HepG2 (cell line): ENCODE results near the gene CD58. TPM values are rescaled to one million over a fixed set of nuclear protein-coding genes. Genes with fewer than 3 reads are reported as not detected.
A peak's percentile ranks its signal among the peaks of the same experiment; 100 is the strongest.

Experiments used
- ARNTL ChIP-seq: sonication (generic); formaldehyde crosslinking; IDR thresholded peaks from 2 replicates; pipeline ENCODE4 v1.4.0; 2020; ENCODE audit warnings: mild to moderate bottlenecking, missing genetic modification reagents
- BCL6 ChIP-seq: IDR thresholded peaks from 2 replicates; pipeline ENCODE4 v1.6.1; 2016; ENCODE audit warnings: missing genetic modification reagents, missing compliant biosample characterization
- BCLAF1 ChIP-seq: fragments of 450-650 bp; IDR thresholded peaks from 2 replicates; pipeline ENCODE4 v1.6.1; 2017; ENCODE audit warnings: mild to moderate bottlenecking
- BORCS8-MEF2B ChIP-seq: sonication (generic); formaldehyde crosslinking; IDR thresholded peaks from 2 replicates; pipeline ENCODE4 v1.8.0; 2022; ENCODE audit warnings: mild to moderate bottlenecking, missing genetic modification reagents
- MED8 ChIP-seq: sonication (generic); formaldehyde crosslinking; IDR thresholded peaks from 2 replicates; pipeline ENCODE4 v1.8.1; 2023; ENCODE audit warnings: mild to moderate bottlenecking, missing genetic modification reagents; ENCODE audit not compliant: insufficient replicate concordance
- NFIB ChIP-seq: sonication (generic); formaldehyde crosslinking; IDR thresholded peaks from 2 replicates; pipeline ENCODE4 v1.9.0; 2021; ENCODE audit warnings: missing genetic modification reagents, mild to moderate bottlenecking, borderline replicate concordance
- NR2F1 ChIP-seq, 2 experiments: fragments of 450-650 bp in 1 of 2; formaldehyde crosslinking in 1 of 2; IDR thresholded peaks; 2 replicates each; pipeline versions ENCODE4 v1.5.0 to v1.6.1; 2016 to 2020; ENCODE audit warnings: mild to moderate bottlenecking in 1 of 2, missing compliant biosample characterization in 1 of 2, missing genetic modification reagents in 1 of 2, moderate library complexity in 1 of 2
- RAD21 ChIP-seq: fragments of 450-650 bp; formaldehyde crosslinking; IDR thresholded peaks from 2 replicates; pipeline ENCODE4 v1.5.0; 2020; ENCODE audit warnings: mild to moderate bottlenecking
- RARA ChIP-seq: IDR thresholded peaks from 2 replicates; pipeline ENCODE4 v1.6.1; 2016; ENCODE audit warnings: missing genetic modification reagents, missing compliant biosample characterization
- RCOR2 ChIP-seq: IDR thresholded peaks from 2 replicates; pipeline ENCODE4 v1.6.1; 2016; ENCODE audit warnings: missing biosample characterization, missing genetic modification reagents
- REXO4 ChIP-seq: sonication (generic); formaldehyde crosslinking; IDR thresholded peaks from 2 replicates; pipeline ENCODE4 v1.8.0; 2022; ENCODE audit warnings: missing genetic modification reagents, mild to moderate bottlenecking, borderline replicate concordance
- TEAD2 ChIP-seq: sonication (generic); formaldehyde crosslinking; IDR thresholded peaks from 2 replicates; pipeline ENCODE4 v1.9.0; 2021; ENCODE audit warnings: missing genetic modification reagents
- ZBTB1 ChIP-seq: sonication (generic); formaldehyde crosslinking; IDR thresholded peaks from 2 replicates; pipeline ENCODE4 v1.4.0; 2020; ENCODE audit warnings: missing genetic modification reagents, borderline replicate concordance
- ZC3H13 ChIP-seq: sonication (generic); formaldehyde crosslinking; IDR thresholded peaks from 2 replicates; pipeline ENCODE4 v1.8.1; 2023; ENCODE audit warnings: mild to moderate bottlenecking, missing genetic modification reagents, moderate library complexity
- ZIK1 ChIP-seq: sonication (generic); formaldehyde crosslinking; IDR thresholded peaks from 2 replicates; pipeline ENCODE4 v1.5.0; 2020; ENCODE audit warnings: mild to moderate bottlenecking, low read depth, missing genetic modification reagents, borderline replicate concordance
- ZNF136 ChIP-seq: sonication (generic); formaldehyde crosslinking; IDR thresholded peaks from 2 replicates; pipeline ENCODE4 v1.8.1; 2022; ENCODE audit warnings: low read depth, mild to moderate bottlenecking, moderate library complexity, missing genetic modification reagents
- ZNF235 ChIP-seq: sonication (generic); formaldehyde crosslinking; IDR thresholded peaks from 2 replicates; pipeline ENCODE4 v1.8.1; 2023; ENCODE audit warnings: mild to moderate bottlenecking, missing genetic modification reagents, borderline replicate concordance
- ZNF260 ChIP-seq: sonication (generic); formaldehyde crosslinking; IDR thresholded peaks from 2 replicates; pipeline ENCODE4 v1.4.0; 2020; ENCODE audit warnings: missing genetic modification reagents, low read depth, mild to moderate bottlenecking, borderline replicate concordance
- ZNF33B ChIP-seq: sonication (generic); formaldehyde crosslinking; IDR thresholded peaks from 2 replicates; pipeline ENCODE4 v1.5.1; 2020; ENCODE audit warnings: mild to moderate bottlenecking, missing genetic modification reagents
- ZNF558 ChIP-seq: sonication (generic); formaldehyde crosslinking; IDR thresholded peaks from 2 replicates; pipeline ENCODE4 v1.9.0; 2022; ENCODE audit warnings: mild to moderate bottlenecking, missing genetic modification reagents, borderline replicate concordance
- ZNF770 ChIP-seq: sonication (generic); formaldehyde crosslinking; IDR thresholded peaks from 2 replicates; pipeline ENCODE4 v1.5.0; 2020; ENCODE audit warnings: mild to moderate bottlenecking, missing genetic modification reagents
- ZNF788 ChIP-seq: sonication (generic); formaldehyde crosslinking; IDR thresholded peaks from 2 replicates; pipeline ENCODE4 v1.5.0; 2020; ENCODE audit warnings: mild to moderate bottlenecking, missing genetic modification reagents, borderline replicate concordance
- polyA plus RNA-seq, 8 experiments: library from polyadenylated mRNA; depleted of rRNA in 3 of 8; stranded (reverse) in 7 of 8; unstranded in 1 of 8; fragments of >200 nt; fragmentation: Illumina TruSeq in 4 of 8; extraction: Trizol in 4 of 8; gene quantifications; 2 replicates each; pipeline versions ENCODE4 v1.2.1 to v1.2.3, GENCODE V29; 2011 to 2016; ENCODE audit warnings: low read depth in 4 of 8, missing spikeins in 1 of 8, mixed read lengths in 1 of 8; ENCODE audit not compliant: insufficient read depth in 1 of 8
- total RNA-seq, 5 experiments: library from RNA; depleted of rRNA; stranded (reverse); fragments of >200 nt; fragmentation: Illumina TruSeq; extraction: Trizol; gene quantifications; 2 replicates each; pipeline ENCODE4 v1.2.3, GENCODE V29; 2016; ENCODE audit warnings: low read depth in 1 of 5
- TF ChIP-seq, protein P1 (sequence below): sonication (generic); formaldehyde crosslinking; IDR thresholded peaks from 2 replicates; pipeline ENCODE4 v1.9.0; 2021; ENCODE audit warnings: missing genetic modification reagents, mild to moderate bottlenecking, borderline replicate concordance
- TF ChIP-seq, protein P2 (sequence below): IDR thresholded peaks from 2 replicates; pipeline ENCODE4 v1.6.1; 2016; ENCODE audit warnings: mild to moderate bottlenecking, missing biosample characterization, missing genetic modification reagents

Gene CD58
- total and polyA plus RNA-seq, 2 of the 13 experiments (the other 11 are each of a cell fraction or from before 2014, with no cell fraction given), result 9.4 to 13.5 TPM

DNA sequence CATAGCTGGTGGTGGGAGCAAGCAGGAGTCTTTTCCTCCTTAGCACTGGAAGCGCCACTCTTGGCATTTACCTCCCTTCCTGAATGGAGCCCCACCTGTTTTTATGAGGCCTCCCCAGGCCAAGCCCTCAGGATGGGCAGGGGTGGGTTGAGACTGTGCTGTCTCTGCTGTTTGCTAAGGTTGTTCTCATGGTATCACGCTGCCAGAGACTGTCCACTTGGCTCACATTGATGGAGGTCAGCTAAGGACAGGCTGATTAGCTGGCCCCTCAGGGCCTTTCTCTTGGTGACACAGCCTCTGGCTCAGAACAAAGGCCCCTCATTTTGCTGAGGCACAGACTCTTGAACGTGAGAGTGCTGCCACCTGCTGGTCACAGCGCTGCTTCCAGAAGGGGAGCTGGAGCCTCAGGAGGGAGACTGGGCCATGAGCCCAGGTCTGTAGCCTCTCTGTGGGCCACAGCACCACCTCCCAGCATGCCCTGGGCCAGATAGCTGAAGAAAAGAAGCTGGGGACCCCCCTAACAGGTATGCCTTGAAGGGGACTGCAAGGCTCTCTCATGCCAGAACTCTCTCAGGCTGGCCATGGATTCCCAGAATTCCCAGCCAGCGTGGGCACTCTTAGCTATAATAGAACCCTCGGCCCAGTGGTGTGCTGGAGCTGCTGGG is 85.6 kb downstream of the CD58 start (continued):
- TF ChIP-seq BORCS8-MEF2B (CRISPR knock-in tag) (no peak), ZIK1 (CRISPR knock-in tag) (no peak), ARNTL (CRISPR knock-in tag) (no peak), ZNF770 (no peak; the same call in 1 of the 2 replicates), RAD21 (peak; percentile 99), BCL6 (CRISPR knock-in tag) (peak; percentile 72), ZNF33B (no peak), NR2F1 (CRISPR knock-in tag; IDR thresholded peaks at IDR 0.05) (peak in 1 of 2 experiments; percentile 19; a peak in 1 of 4 replicates), RCOR2 (peak; percentile 80), REXO4 (no peak), ZNF136 (no peak), BCLAF1 (no peak), RARA (CRISPR knock-in tag) (peak; percentile 75), ZNF260 (CRISPR knock-in tag) (no peak), ZNF235 (CRISPR knock-in tag) (no peak), ZC3H13 (CRISPR knock-in tag) (no peak), TEAD2 (CRISPR knock-in tag) (no peak), MED8 (peak; percentile 64), ZBTB1 (CRISPR knock-in tag) (no peak), ZNF558 (CRISPR knock-in tag) (no peak), ZNF788 (no peak; the same call in 1 of the 2 replicates), NFIB (CRISPR knock-in tag) (no peak)
- TF ChIP-seq, protein P1, sequence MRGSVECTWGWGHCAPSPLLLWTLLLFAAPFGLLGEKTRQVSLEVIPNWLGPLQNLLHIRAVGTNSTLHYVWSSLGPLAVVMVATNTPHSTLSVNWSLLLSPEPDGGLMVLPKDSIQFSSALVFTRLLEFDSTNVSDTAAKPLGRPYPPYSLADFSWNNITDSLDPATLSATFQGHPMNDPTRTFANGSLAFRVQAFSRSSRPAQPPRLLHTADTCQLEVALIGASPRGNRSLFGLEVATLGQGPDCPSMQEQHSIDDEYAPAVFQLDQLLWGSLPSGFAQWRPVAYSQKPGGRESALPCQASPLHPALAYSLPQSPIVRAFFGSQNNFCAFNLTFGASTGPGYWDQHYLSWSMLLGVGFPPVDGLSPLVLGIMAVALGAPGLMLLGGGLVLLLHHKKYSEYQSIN (CRISPR knock-in tag), result no peak
- TF ChIP-seq, protein P2, sequence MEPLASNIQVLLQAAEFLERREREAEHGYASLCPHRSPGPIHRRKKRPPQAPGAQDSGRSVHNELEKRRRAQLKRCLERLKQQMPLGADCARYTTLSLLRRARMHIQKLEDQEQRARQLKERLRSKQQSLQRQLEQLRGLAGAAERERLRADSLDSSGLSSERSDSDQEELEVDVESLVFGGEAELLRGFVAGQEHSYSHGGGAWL (CRISPR knock-in tag), result no peak
